GM04504 (cell line): Measurements from ENCODE around the gene CMSS1.
A peak's percentile ranks its signal among the peaks of the same experiment; 100 is the strongest.
"Not testable (repeated sequence)": the region's sequence is repeated elsewhere in the genome, so short reads cannot be mapped to it uniquely, and the experiment has no call there.

Source experiments
- DNase-seq: peaks from one replicate; pipeline ENCODE4 v3.0.0-alpha.2; 2012; ENCODE audit warnings: low read depth

Gene CMSS1

GRCh38 chr3:99818818-99819217 is 1.2 kb downstream of the CMSS1 start:
- no peak for DNase-seq

- no peak for DNase-seq
Observed at GRCh38 chr3:99823723-99824711, 6.4 kb downstream of the CMSS1 start.

- no peak for DNase-seq
Observed at GRCh38 chr3:99825004-99825640, 7.5 kb downstream of the CMSS1 start.

- no peak for DNase-seq
Observed at GRCh38 chr3:99829844-99830243, 12.2 kb downstream of the CMSS1 start.

GRCh38 chr3:99833617-99834205 is 16.0 kb downstream of the CMSS1 start:
- DNase-seq, result no peak

GRCh38 chr3:99834211-99834957 is 16.7 kb downstream of the CMSS1 start:
- no peak for DNase-seq

- DNase-seq, result no peak
Observed at GRCh38 chr3:99836681-99837080, 19.0 kb downstream of the CMSS1 start.

- DNase-seq, result no peak
Observed at GRCh38 chr3:99837715-99838114, 20.1 kb downstream of the CMSS1 start.

GRCh38 chr3:99838755-99839154 is 21.1 kb downstream of the CMSS1 start:
- no peak for DNase-seq

GRCh38 chr3:99839613-99840012 is 22.0 kb downstream of the CMSS1 start:
- DNase-seq, result no peak

GRCh38 chr3:99841949-99842348 is 24.3 kb downstream of the CMSS1 start:
- DNase-seq, result not testable (repeated sequence)

GRCh38 chr3:99842826-99843589 is 25.3 kb downstream of the CMSS1 start:
- DNase-seq, result peak; percentile 30

- no peak for DNase-seq
Observed at GRCh38 chr3:99843590-99844258, 26.1 kb downstream of the CMSS1 start.

- no peak for DNase-seq
Observed at GRCh38 chr3:99845331-99845730, 27.7 kb downstream of the CMSS1 start.

- DNase-seq, result no peak
Observed at GRCh38 chr3:99845999-99846398, 28.3 kb downstream of the CMSS1 start.

GRCh38 chr3:99846477-99847160 is 29.0 kb downstream of the CMSS1 start:
- peak; percentile 54 for DNase-seq

GRCh38 chr3:99848433-99848832 is 30.8 kb downstream of the CMSS1 start:
- no peak for DNase-seq

GRCh38 chr3:99850608-99851007 is 32.9 kb downstream of the CMSS1 start:
- DNase-seq, result no peak

- DNase-seq, result no peak
Observed at GRCh38 chr3:99851955-99852354, 34.3 kb downstream of the CMSS1 start.

- DNase-seq, result no peak
Observed at GRCh38 chr3:99852851-99853250, 35.2 kb downstream of the CMSS1 start.
